ENCODE measurements around the gene P4HTM. TPM values are rescaled to one million over a fixed set of nuclear protein-coding genes. Genes with fewer than 3 reads are reported as not detected.

P4HTM gene, protein sequence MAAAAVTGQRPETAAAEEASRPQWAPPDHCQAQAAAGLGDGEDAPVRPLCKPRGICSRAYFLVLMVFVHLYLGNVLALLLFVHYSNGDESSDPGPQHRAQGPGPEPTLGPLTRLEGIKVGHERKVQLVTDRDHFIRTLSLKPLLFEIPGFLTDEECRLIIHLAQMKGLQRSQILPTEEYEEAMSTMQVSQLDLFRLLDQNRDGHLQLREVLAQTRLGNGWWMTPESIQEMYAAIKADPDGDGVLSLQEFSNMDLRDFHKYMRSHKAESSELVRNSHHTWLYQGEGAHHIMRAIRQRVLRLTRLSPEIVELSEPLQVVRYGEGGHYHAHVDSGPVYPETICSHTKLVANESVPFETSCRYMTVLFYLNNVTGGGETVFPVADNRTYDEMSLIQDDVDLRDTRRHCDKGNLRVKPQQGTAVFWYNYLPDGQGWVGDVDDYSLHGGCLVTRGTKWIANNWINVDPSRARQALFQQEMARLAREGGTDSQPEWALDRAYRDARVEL
- 10 to 100 TPM; 29.9 to 59.7 (median 58.7) TPM for total RNA-seq

DNA sequence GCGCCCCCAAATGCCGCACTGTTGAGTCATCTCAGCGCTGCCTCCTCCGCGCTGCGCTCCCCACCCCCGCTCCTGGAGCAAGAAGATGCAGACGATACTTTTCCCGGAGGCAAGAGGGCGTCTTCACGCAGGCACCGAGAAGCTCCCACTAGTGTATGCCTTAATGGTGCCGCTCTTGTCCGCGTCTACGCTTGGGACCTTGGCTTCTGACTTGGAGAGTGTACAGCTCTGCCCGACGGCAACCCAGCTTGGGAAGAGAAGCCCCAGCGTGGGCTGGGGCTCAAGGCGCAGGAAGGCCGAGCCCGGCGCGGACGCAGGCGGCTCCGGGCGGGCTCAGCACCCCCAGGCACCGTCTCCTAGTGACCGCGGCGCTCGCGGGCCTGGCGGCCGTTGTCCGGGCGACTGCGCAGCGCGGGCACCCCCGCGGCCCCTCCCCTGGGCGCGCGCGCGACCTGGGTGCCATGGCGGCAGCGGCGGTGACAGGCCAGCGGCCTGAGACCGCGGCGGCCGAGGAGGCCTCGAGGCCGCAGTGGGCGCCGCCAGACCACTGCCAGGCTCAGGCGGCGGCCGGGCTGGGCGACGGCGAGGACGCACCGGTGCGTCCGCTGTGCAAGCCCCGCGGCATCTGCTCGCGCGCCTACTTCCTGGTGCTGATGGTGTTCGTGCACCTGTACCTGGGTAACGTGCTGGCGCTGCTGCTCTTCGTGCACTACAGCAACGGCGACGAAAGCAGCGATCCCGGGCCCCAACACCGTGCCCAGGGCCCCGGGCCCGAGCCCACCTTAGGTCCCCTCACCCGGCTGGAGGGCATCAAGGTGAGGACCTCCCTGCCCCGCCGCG is at the start of gene P4HTM:
TSS of gene P4HTM (plus strand) at position 446 of the 840 bp plus-strand sequence. CDS start at position 462, 16 bp downstream.
- TF ChIP-seq POLR2AphosphoS5 (IDR thresholded peaks at IDR 0.05) (peak; percentile 86 to 91 (median 86)), POLR2A (IDR thresholded peaks at IDR 0.05) (peak; percentile 33)
- TF ChIP-seq, protein P1, sequence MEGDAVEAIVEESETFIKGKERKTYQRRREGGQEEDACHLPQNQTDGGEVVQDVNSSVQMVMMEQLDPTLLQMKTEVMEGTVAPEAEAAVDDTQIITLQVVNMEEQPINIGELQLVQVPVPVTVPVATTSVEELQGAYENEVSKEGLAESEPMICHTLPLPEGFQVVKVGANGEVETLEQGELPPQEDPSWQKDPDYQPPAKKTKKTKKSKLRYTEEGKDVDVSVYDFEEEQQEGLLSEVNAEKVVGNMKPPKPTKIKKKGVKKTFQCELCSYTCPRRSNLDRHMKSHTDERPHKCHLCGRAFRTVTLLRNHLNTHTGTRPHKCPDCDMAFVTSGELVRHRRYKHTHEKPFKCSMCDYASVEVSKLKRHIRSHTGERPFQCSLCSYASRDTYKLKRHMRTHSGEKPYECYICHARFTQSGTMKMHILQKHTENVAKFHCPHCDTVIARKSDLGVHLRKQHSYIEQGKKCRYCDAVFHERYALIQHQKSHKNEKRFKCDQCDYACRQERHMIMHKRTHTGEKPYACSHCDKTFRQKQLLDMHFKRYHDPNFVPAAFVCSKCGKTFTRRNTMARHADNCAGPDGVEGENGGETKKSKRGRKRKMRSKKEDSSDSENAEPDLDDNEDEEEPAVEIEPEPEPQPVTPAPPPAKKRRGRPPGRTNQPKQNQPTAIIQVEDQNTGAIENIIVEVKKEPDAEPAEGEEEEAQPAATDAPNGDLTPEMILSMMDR (IDR thresholded peaks at IDR 0.05): peak in 1 of 3 donors; percentile 23
- peak; percentile 76 to 78 for DNase-seq (ENCODE audit: low spot score in 2 of 2)
- peak within 1 kb of the TSS; percentile 90 to 95 for H3K27ac ChIP-seq
- intact Hi-C loops (cut with DNase I; ENCODE audit: low total_unique reads): no loop called here
- no peaks in the 10 kb centered on the region for H3K9me3 ChIP-seq
- peak within 1 kb of the TSS; percentile 91 to 96 (median 92) for H3K4me3 ChIP-seq
- H3K36me3 ChIP-seq: no peaks in the 10 kb centered on the region
- H3K27me3 ChIP-seq: no peaks in the 10 kb centered on the region
- H3K4me1 ChIP-seq: peaks cover 5 to 7% of the 10 kb centered on the region in 2 donors

DNA sequence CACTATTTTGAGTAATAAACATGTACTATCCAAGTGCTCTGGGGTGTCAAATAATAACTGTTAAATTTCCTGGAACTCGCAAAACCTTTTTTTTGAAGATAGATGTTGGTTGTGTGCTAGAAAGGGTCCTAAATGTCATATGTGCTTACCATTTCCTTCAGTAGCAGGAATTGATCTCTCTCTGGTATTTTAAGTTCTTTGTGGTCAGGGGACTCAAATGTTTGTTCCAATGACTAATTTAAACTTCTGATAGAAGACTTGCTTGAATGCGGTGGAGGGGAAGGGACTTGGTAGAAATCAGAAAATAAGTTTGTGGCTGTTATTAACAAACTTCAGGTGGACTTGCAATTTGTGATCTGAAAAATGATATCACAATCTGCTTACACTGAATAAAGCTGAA is 44.6 kb upstream of the P4HTM start:
- no peaks in the 10 kb centered on the region for H3K36me3 ChIP-seq
- no peak for DNase-seq (ENCODE audit: low spot score in 2 of 2)
- H3K4me1 ChIP-seq: no peaks in the 10 kb centered on the region
- no peak for TF ChIP-seq POLR2A (IDR thresholded peaks at IDR 0.05)
- TF ChIP-seq, protein P1 (IDR thresholded peaks at IDR 0.05): no peak
- TF ChIP-seq POLR2AphosphoS5 (IDR thresholded peaks at IDR 0.05): no peak
- no peaks in the 10 kb centered on the region for H3K27me3 ChIP-seq
- intact Hi-C loops (cut with DNase I; ENCODE audit: low total_unique reads): no loop called here
- no peak overlapping the region for H3K27ac ChIP-seq
- H3K4me3 ChIP-seq: no peak overlapping the region
- H3K9me3 ChIP-seq: no peaks in the 10 kb centered on the region

DNA sequence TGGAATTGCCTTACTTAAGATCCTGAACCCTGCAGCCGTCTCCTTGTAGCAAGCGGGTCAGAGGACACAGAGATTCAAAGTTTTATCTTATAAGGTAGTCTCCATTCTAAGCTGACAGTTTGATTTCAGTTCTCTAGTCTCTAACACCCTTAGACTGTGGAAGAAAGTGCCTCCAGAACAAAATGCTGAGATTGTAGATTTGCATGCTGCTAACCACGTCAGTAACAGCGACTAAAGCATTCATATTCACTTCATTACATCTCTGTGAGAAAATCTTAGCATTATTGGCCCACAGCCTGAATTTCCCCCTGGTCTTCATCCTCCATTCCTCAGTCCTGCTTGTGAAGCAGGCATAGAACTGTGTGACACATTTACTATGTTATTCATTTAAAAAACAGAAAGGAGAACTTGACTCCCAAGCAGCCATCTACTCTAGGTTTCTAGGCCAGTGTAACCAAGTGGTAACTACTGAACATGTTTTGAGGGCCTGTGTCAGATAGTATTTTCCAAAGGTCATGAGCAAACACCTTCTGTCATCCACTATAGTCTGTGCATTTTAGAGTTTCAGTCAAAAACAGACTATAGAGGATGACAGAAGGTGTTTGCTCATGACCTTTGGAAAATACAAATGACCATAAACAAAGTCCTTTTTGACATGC is 44.0 kb upstream of the P4HTM start:
- Histone ChIP-seq H3K36me3 (no peaks in the 10 kb centered on the region), H3K4me3 (no peak overlapping the region), H3K4me1 (no peaks in the 10 kb centered on the region), H3K27ac (no peak overlapping the region), H3K27me3 (no peaks in the 10 kb centered on the region), H3K9me3 (no peaks in the 10 kb centered on the region)
- TF ChIP-seq, protein P1 (IDR thresholded peaks at IDR 0.05): no peak
- TF ChIP-seq POLR2A (IDR thresholded peaks at IDR 0.05): no peak
- no peak for TF ChIP-seq POLR2AphosphoS5 (IDR thresholded peaks at IDR 0.05)
- no peak for DNase-seq (ENCODE audit: low spot score in 2 of 2)
- intact Hi-C loops (cut with DNase I; ENCODE audit: low total_unique reads): no loop called here

DNA sequence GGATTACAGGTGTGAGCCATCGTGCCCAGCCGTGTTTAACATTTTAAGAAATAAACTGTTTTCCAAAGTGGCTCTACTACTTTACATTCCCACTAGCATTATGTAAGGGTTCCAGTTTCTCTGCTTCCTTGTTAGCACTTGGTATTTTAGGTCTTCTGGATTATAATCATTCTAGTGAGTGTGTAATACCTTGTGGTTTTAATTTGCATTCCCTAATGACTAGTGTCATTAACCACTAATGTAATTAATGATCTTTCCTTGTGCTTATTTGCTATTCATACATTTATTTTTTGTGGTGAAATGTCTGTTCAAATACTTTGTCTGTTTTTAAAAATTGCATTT is 40.7 kb upstream of the P4HTM start:
- H3K36me3 ChIP-seq: no peaks in the 10 kb centered on the region
- intact Hi-C loops (cut with DNase I; ENCODE audit: low total_unique reads): no loop called here
- no peaks in the 10 kb centered on the region for H3K9me3 ChIP-seq
- no peak overlapping the region for H3K4me3 ChIP-seq
- H3K27me3 ChIP-seq: no peaks in the 10 kb centered on the region
- peak overlapping the region; percentile 42 to 57 for H3K27ac ChIP-seq
- TF ChIP-seq POLR2AphosphoS5 (IDR thresholded peaks at IDR 0.05) (no peak), POLR2A (IDR thresholded peaks at IDR 0.05) (no peak)
- TF ChIP-seq, protein P1 (IDR thresholded peaks at IDR 0.05): no peak
- H3K4me1 ChIP-seq: no peaks in the 10 kb centered on the region
- no peak for DNase-seq (ENCODE audit: low spot score in 2 of 2)
